AG09309 (cell line): Measurements from ENCODE around the gene ZNF608.

Source experiments
- DNase-seq: peaks from one replicate; pipeline ENCODE4 v3.0.0-alpha.2; 2010; ENCODE audit warnings: low read depth
- H3K4me3 ChIP-seq: 2 replicates; pipeline ENCODE4 v1.5.1; 2011; ENCODE audit warnings: mild to moderate bottlenecking, low read depth, low read length, moderate library complexity; ENCODE audit not compliant: control insufficient read depth
- TF ChIP-seq, protein P1 (sequence below): IDR thresholded peaks from 2 replicates; pipeline ENCODE4 v1.5.1; 2011; ENCODE audit warnings: mild to moderate bottlenecking, low read depth, low read length, inconsistent platforms; ENCODE audit not compliant: insufficient read depth, control insufficient read depth; ENCODE audit errors: missing control alignments

The ZNF608 gene

DNA sequence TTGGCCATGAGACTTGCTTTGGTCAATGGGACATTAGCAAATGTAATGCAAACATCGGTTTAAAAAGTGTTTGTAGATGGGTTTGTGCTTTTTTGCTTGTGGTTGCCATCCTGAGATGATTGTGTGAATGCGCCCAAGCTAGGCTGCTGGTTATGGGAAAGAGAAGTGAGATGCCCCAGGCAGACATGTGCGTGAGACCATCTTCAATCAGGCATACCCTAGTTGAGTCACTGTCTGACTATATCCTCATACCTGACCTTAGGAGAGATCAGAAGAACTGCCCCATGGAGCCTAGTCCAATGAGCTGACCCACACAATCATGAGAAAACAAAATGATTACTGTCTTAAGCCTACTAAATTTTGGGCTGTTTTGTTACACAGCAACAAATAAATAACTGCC, 36.8 kb upstream of the ZNF608 start:
- H3K4me3 ChIP-seq: no peak overlapping the region
- DNase-seq: no peak
- TF ChIP-seq, protein P1, sequence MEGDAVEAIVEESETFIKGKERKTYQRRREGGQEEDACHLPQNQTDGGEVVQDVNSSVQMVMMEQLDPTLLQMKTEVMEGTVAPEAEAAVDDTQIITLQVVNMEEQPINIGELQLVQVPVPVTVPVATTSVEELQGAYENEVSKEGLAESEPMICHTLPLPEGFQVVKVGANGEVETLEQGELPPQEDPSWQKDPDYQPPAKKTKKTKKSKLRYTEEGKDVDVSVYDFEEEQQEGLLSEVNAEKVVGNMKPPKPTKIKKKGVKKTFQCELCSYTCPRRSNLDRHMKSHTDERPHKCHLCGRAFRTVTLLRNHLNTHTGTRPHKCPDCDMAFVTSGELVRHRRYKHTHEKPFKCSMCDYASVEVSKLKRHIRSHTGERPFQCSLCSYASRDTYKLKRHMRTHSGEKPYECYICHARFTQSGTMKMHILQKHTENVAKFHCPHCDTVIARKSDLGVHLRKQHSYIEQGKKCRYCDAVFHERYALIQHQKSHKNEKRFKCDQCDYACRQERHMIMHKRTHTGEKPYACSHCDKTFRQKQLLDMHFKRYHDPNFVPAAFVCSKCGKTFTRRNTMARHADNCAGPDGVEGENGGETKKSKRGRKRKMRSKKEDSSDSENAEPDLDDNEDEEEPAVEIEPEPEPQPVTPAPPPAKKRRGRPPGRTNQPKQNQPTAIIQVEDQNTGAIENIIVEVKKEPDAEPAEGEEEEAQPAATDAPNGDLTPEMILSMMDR: no peak

DNA sequence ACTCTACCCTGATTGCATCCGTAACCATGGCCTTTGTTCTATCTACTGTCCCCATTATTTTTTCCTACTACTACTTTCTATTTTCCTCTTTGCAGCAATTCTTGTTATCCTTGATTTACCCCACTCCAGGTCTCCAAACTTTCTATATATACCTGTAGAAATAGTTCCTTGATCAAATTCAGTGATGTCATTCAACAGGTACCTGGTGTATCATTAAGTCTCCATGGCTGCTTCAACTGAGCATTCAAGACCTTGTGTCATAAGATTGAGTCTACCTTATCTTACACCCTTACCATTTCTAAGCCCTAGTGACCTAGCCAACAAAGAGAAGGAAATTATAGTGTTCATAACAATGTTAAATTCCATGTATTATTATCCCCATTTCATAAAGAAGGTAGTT, 35.8 kb upstream of the ZNF608 start:
- no peak for DNase-seq
- TF ChIP-seq, protein P1: no peak

DNA sequence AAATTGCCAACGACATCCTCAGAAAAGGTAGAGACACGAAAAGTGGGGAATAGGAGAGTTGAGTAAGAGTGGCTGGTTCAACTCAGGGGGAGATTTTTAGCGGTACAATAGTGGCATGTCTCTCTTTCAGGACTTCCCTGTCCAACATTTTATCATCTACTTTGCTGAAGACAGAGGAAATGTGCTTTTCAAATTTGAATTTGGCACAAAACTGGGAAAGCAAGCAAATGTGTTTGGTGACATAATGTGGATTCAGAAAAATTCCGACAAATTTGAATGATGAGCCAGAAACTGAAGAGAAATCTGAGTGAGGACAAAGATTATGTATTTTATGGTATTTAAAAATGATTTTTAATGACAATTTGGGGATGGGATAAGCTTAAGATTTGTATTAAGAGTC, 33.6 kb upstream of the ZNF608 start:
- no peak overlapping the region for H3K4me3 ChIP-seq
- TF ChIP-seq, protein P1: no peak
- DNase-seq: no peak

More for the DNA sequence above, 35.8 kb upstream of the ZNF608 start:
- H3K4me3 ChIP-seq: no peak overlapping the region

DNA sequence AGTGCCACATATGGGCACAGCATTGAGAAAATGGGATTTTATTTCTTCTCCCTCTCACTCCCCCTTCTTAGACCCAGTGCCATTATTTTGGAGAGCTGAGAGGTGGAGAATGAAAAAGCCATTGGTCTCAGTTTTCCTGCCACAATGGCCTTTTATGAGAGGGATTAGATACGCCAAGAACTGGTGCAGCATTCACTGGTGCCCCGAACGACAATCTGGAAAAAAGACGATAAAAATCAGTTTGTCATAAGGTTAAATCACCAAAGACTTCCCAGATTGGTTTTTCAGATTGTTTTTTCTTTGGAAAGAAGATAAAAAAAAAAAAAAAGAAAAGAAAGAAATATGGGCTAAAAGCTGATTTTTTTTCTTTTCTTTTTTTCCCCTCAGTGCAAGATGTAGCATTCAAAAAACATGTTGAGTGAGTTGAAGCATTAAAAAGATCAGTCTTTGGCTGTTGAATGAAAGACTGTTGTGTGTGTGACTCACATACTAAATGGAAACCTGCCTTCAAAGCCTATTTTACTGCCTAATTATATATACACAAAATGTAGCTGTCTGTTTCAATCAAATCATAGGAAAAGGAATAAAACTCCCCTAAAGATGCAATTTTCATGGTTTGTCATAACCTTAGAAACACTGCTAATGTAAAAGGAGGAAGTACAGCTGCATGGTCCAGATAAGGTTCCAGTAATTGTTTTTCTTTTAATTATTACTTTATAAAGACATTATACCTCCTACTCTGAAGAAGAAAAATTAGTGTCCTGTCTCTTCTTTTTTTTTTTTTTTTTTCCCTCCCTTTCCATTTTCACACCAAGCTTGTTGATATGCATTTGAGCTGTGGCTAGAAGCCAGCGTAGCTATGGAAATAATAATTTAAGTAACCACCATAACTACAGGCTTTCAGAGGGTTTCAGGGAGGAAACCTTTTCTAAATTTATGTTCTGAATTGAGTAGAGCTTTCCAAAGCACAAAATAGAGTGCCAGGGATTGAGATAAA, 27.2 kb upstream of the ZNF608 start:
- DNase-seq: no peak
- no peak overlapping the region for H3K4me3 ChIP-seq
- TF ChIP-seq, protein P1: no peak

DNA sequence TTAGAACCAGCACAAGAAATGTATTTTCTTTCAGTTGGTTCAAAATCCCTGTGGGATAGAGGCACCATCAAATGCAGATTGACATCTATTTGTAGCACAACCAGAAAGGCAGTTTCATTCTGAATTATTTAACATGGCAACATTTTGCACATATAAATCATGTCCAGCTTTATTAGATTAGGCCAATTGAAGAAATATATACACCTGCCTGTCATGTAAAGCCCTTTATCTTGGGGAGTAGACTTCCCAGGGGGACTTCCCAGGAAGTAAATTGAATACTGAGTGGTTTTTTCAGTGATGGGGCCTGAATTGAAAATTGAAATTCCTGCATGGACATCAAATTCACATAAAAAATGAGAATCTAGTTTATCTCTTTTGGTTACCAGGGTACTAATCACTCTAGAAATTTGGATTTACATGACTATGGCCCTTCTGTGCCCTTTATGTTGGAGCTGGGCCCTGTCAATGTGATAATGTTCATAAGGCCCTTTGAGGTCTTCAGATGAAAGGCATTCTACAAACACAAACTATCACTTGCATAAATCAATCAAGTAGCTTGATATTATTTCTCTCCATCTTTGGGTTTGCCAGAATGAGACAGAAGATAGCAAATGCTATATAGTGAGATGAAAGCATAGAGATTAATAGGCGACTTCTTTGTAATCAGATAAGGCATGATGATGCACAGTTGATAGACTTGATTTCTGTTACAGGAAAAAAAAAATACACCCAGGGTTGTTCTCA, 26.2 kb upstream of the ZNF608 start:
- TF ChIP-seq, protein P1: no peak
- DNase-seq: no peak

DNA sequence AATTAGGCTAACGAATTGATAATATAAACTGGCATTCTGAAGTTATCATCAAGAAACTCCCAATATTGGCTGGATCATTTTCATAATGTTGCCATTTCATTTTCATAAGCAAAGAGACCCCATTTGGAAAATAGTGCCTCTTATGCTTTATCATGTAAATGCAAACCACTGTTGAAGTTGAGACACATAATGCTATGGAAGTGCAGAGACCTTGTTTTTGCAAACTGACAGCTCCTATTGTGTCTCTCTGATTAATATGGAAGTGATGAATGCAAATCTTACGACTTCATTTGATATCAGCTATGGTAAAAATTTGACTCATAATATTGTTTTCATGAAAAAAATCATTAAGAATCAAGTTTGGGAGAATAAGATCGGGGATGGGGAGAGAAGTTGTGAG, 25.3 kb upstream of the ZNF608 start:
- TF ChIP-seq, protein P1: no peak
- DNase-seq: no peak
- no peak overlapping the region for H3K4me3 ChIP-seq

More for the DNA sequence above, 26.2 kb upstream of the ZNF608 start:
- no peak overlapping the region for H3K4me3 ChIP-seq
